Loucy (cell line): ENCODE measurements around the gene INTS13.

Experiments
- H2AFZ ChIP-seq: fragments of 200-600 bp; sonication (generic); 2 replicates; pipeline ENCODE4 v1.6.0; 2016; ENCODE audit warnings: antibody characterized with exemption, mild to moderate bottlenecking, low read length, moderate library complexity
- H3F3A ChIP-seq: fragments of 200-600 bp; 2 replicates; pipeline ENCODE4 v1.6.0; 2016; ENCODE audit warnings: antibody characterized with exemption, low read depth, mild to moderate bottlenecking
- H3K27me3 ChIP-seq: fragments of 200-600 bp; sonication (generic); 2 replicates; pipeline ENCODE4 v1.6.1; 2014; ENCODE audit warnings: low read length, mild to moderate bottlenecking; ENCODE audit not compliant: insufficient read depth, poor library complexity, severe bottlenecking
- H3K36me3 ChIP-seq: fragments of 200-600 bp; sonication (generic); 2 replicates; pipeline ENCODE4 v1.6.1; 2016; ENCODE audit warnings: low read length; ENCODE audit not compliant: insufficient read depth
- H3K4me1 ChIP-seq: fragments of 200-600 bp; sonication (generic); 2 replicates; pipeline ENCODE4 v1.5.1; 2014; ENCODE audit warnings: low read length, mild to moderate bottlenecking; ENCODE audit not compliant: insufficient read depth, poor library complexity, severe bottlenecking
- H3K4me2 ChIP-seq: fragments of 200-600 bp; sonication (generic); 2 replicates; pipeline ENCODE4 v1.6.0; 2014; ENCODE audit warnings: antibody characterized with exemption, low read length, low read depth, mild to moderate bottlenecking; ENCODE audit not compliant: poor library complexity, severe bottlenecking
- H3K4me3 ChIP-seq: fragments of 200-600 bp; sonication (generic); 2 replicates; pipeline ENCODE4 v1.5.1; 2014; ENCODE audit warnings: low read length, mild to moderate bottlenecking, mixed read lengths; ENCODE audit not compliant: poor library complexity, severe bottlenecking
- H3K79me2 ChIP-seq: fragments of 200-600 bp; sonication (generic); 2 replicates; pipeline ENCODE4 v1.6.1; 2014; ENCODE audit warnings: low read length; ENCODE audit not compliant: insufficient read depth
- H3K9ac ChIP-seq: fragments of 200-600 bp; sonication (generic); 2 replicates; pipeline ENCODE4 v1.6.0; 2014; ENCODE audit warnings: mild to moderate bottlenecking, low read depth, low read length, moderate library complexity; ENCODE audit not compliant: poor library complexity, severe bottlenecking
- H3K9me2 ChIP-seq: fragments of 200-600 bp; sonication (generic); replicated peaks from 2 replicates; pipeline ENCODE4 v1.6.1; 2016; ENCODE audit warnings: low read depth, low read length, mixed read lengths
- H3K9me3 ChIP-seq: fragments of 200-600 bp; sonication (generic); 2 replicates; pipeline ENCODE4 v1.6.1; 2014; ENCODE audit warnings: mild to moderate bottlenecking, antibody characterized with exemption, low read length, low read depth; ENCODE audit not compliant: insufficient read depth
- H4K20me1 ChIP-seq: fragments of 200-600 bp; sonication (generic); 2 replicates; pipeline ENCODE4 v1.6.0; 2014; ENCODE audit warnings: antibody characterized with exemption, low read length, mild to moderate bottlenecking; ENCODE audit not compliant: insufficient read depth, poor library complexity, severe bottlenecking
- CTCF ChIP-seq: fragments of 200-600 bp; sonication (generic); conservative IDR thresholded peaks from 2 replicates; pipeline ENCODE4 v1.5.1; 2014; ENCODE audit warnings: mild to moderate bottlenecking, antibody characterized with exemption, low read length
- EZH2phosphoT487 ChIP-seq: fragments of 200-600 bp; IDR thresholded peaks from 2 replicates; pipeline ENCODE4 v1.6.1; 2018; ENCODE audit warnings: antibody characterized with exemption, mild to moderate bottlenecking, moderate library complexity, borderline replicate concordance

Gene INTS13

GRCh38 chr12:26896913-26897312 is 40.9 kb downstream of the INTS13 start:
- H4K20me1 ChIP-seq = no peaks in the 10 kb centered on the region
- no peak overlapping the region for H3K4me3 ChIP-seq
- no peaks in the 10 kb centered on the region for H3F3A ChIP-seq
- no peaks in the 10 kb centered on the region for H3K9me3 ChIP-seq
- H3K27me3 ChIP-seq = no peaks in the 10 kb centered on the region
- peaks cover 15% of the 10 kb centered on the region; the same call in 1 of the 2 replicates for H3K36me3 ChIP-seq
- H3K4me2 ChIP-seq = no peak overlapping the region
- no peak for TF ChIP-seq EZH2phosphoT487
- TF ChIP-seq CTCF = no peak
- H3K4me1 ChIP-seq = no peaks in the 10 kb centered on the region
- H3K9me2 ChIP-seq = no peaks in the 10 kb centered on the region
- no peaks in the 10 kb centered on the region for H3K79me2 ChIP-seq
- H2AFZ ChIP-seq = no peak overlapping the region
- no peak overlapping the region for H3K9ac ChIP-seq

GRCh38 chr12:26895672-26896071 is 42.1 kb downstream of the INTS13 start:
- Histone ChIP-seq H3K4me1 (no peaks in the 10 kb centered on the region), H3F3A (no peaks in the 10 kb centered on the region), H3K9ac (no peak overlapping the region), H3K36me3 (peaks cover 15% of the 10 kb centered on the region; the same call in 1 of the 2 replicates), H3K27me3 (no peaks in the 10 kb centered on the region), H4K20me1 (no peaks in the 10 kb centered on the region), H3K4me2 (no peak overlapping the region), H3K4me3 (no peak overlapping the region), H3K9me3 (no peaks in the 10 kb centered on the region), H2AFZ (no peak overlapping the region), H3K9me2 (no peaks in the 10 kb centered on the region), H3K79me2 (no peaks in the 10 kb centered on the region)
- TF ChIP-seq CTCF (no peak), EZH2phosphoT487 (no peak)

DNA sequence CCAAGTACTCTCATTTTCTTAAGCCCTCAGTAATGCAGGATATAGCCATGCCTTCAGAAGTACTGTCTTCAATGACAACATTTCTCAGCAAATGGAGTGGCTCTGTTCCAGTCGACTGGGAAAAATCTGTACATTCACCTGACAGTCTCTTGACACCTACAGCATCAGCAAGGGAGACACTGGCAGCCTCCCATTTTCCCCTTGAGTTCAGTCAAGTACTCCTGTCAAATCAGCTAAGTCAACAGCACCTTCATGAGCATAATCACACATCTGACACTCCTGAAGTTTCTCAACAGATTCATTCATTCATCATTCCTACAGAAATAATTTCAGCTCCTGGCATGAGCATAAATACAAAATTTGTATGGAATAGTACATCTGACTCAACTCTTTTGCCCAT is 46.1 kb downstream of the INTS13 start:
- H2AFZ ChIP-seq = no peak overlapping the region
- no peaks in the 10 kb centered on the region for H3K36me3 ChIP-seq
- H3K79me2 ChIP-seq = no peaks in the 10 kb centered on the region
- no peaks in the 10 kb centered on the region for H4K20me1 ChIP-seq
- TF ChIP-seq CTCF (no peak), EZH2phosphoT487 (no peak)
- H3K4me1 ChIP-seq = no peaks in the 10 kb centered on the region
- no peak overlapping the region for H3K4me2 ChIP-seq
- no peaks in the 10 kb centered on the region for H3K9me2 ChIP-seq
- H3K9me3 ChIP-seq = no peaks in the 10 kb centered on the region
- no peak overlapping the region for H3K9ac ChIP-seq
- H3F3A ChIP-seq = no peaks in the 10 kb centered on the region
- no peak overlapping the region for H3K4me3 ChIP-seq
- H3K27me3 ChIP-seq = no peaks in the 10 kb centered on the region
